ENCODE data around the gene TMPRSS3. TPM values are rescaled to one million over a fixed set of nuclear protein-coding genes. Genes with fewer than 3 reads are reported as not detected.

The TMPRSS3 gene
- total and polyA plus RNA-seq, 2 of the 13 experiments (the other 11 are each of a cell fraction or from before 2014, with no cell fraction given), result 2.8 to 16.9 TPM

GRCh38 chr21:42386034-42386591, 9.7 kb downstream of the TMPRSS3 start (continued):
- TF ChIP-seq, protein P1, sequence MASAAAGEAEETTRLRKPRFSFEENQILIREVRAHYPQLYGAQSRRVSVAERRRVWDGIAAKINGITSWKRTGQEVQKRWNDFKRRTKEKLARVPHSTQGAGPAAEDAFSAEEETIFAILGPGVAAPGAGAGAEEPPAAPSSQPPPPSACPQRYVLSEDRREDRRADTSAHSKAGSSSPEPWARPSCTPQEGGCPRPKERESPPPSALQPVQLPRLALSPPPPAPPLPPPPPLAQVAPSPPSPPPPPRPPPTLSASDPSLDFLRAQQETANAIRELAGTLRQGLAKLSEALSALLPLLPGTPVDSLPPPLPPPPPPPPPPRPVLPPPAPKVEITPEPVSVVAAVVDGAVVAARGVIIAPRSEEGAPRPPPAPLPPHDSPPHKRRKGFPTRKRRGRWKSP (CRISPR knock-in tag; IDR thresholded peaks at IDR 0.05), result peak; percentile 72; the same call in 1 of the 2 replicates
- TF ChIP-seq TBP (CRISPR knock-in tag; IDR thresholded peaks at IDR 0.05) (no peak), SIN3B (IDR thresholded peaks at IDR 0.05; ENCODE audit: low read length) (no peak), CCAR2 (optimal IDR thresholded peaks at IDR 0.05; ENCODE audit: low read depth, low read length) (no peak), ZNF207 (IDR thresholded peaks at IDR 0.05; ENCODE audit: borderline replicate concordance) (no peak), HDAC2 (CRISPR knock-in tag; IDR thresholded peaks at IDR 0.05) (peak; percentile 83), POGZ (CRISPR knock-in tag; IDR thresholded peaks at IDR 0.05) (peak; percentile 73), ASH2L (IDR thresholded peaks at IDR 0.05; ENCODE audit: insufficient read length, low read depth, low read length) (peak; percentile 84), ZNF281 (CRISPR knock-in tag; IDR thresholded peaks at IDR 0.05; ENCODE audit: borderline replicate concordance) (peak; percentile 96), HNRNPK (IDR thresholded peaks at IDR 0.05; ENCODE audit: low read depth, low read length, poor library complexity, severe bottlenecking) (no peak), THAP11 (CRISPR knock-in tag; IDR thresholded peaks at IDR 0.05) (peak; percentile 75), ZNF496 (CRISPR knock-in tag; IDR thresholded peaks at IDR 0.05; ENCODE audit: insufficient replicate concordance) (no peak), ZNF282 (IDR thresholded peaks at IDR 0.05; ENCODE audit: partially characterized antibody) (no peak), E2F5 (CRISPR knock-in tag; conservative IDR thresholded peaks at IDR 0.05) (no peak), DR1 (CRISPR knock-in tag; IDR thresholded peaks at IDR 0.05) (no peak), MXD3 (CRISPR knock-in tag; IDR thresholded peaks at IDR 0.05) (no peak), ZNF644 (CRISPR knock-in tag; IDR thresholded peaks at IDR 0.05; ENCODE audit: low read depth) (peak; percentile 90), SATB2 (CRISPR knock-in tag; IDR thresholded peaks at IDR 0.05) (no peak), ZNF556 (CRISPR knock-in tag; IDR thresholded peaks at IDR 0.05; ENCODE audit: borderline replicate concordance) (no peak; the same call in 1 of the 2 replicates)
- TF ChIP-seq, protein P2, sequence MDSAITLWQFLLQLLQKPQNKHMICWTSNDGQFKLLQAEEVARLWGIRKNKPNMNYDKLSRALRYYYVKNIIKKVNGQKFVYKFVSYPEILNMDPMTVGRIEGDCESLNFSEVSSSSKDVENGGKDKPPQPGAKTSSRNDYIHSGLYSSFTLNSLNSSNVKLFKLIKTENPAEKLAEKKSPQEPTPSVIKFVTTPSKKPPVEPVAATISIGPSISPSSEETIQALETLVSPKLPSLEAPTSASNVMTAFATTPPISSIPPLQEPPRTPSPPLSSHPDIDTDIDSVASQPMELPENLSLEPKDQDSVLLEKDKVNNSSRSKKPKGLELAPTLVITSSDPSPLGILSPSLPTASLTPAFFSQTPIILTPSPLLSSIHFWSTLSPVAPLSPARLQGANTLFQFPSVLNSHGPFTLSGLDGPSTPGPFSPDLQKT (CRISPR knock-in tag; IDR thresholded peaks at IDR 0.05; ENCODE audit: borderline replicate concordance), result no peak
- TF ChIP-seq, protein P3, sequence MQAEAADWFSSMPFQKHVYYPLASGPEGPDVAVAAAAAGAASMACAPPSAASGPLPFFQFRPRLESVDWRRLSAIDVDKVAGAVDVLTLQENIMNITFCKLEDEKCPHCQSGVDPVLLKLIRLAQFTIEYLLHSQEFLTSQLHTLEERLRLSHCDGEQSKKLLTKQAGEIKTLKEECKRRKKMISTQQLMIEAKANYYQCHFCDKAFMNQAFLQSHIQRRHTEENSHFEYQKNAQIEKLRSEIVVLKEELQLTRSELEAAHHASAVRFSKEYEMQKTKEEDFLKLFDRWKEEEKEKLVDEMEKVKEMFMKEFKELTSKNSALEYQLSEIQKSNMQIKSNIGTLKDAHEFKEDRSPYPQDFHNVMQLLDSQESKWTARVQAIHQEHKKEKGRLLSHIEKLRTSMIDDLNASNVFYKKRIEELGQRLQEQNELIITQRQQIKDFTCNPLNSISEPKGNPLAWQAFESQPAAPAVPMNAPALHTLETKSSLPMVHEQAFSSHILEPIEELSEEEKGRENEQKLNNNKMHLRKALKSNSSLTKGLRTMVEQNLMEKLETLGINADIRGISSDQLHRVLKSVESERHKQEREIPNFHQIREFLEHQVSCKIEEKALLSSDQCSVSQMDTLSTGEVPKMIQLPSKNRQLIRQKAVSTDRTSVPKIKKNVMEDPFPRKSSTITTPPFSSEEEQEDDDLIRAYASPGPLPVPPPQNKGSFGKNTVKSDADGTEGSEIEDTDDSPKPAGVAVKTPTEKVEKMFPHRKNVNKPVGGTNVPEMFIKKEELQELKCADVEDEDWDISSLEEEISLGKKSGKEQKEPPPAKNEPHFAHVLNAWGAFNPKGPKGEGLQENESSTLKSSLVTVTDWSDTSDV (CRISPR knock-in tag; IDR thresholded peaks at IDR 0.05), result no peak

Measured in HepG2 (cell line).